HepG2 (cell line): ENCODE results near the gene GADL1. TPM values are rescaled to one million over a fixed set of nuclear protein-coding genes. Genes with fewer than 3 reads are reported as not detected.

Experiments used
- ATAC-seq: fragments of 200-7000 bp; cut with Tn5 transposase; 3 replicates; pipeline ENCODE4 v1.9.1; 2020; ENCODE audit warnings: mild to moderate bottlenecking, moderate library complexity
- BruUV-seq: library from RNA; stranded (reverse); fragments of 400-500 nt; replicated peaks from 2 replicates; lab custom pipeline; 2021; lab: Mats Ljungman, UMichigan
- CTCF ChIA-PET: fragments of 300-600 bp; formaldehyde crosslinking; extraction: SDS; loops from one replicate; lab custom pipeline; 2021; ENCODE audit warnings: low total read pairs, inconsistent platforms, low intra/inter-chr PET ratio; lab: Yijun Ruan, JAX
- POLR2A ChIA-PET: fragments of 350-600 bp; sonication (Branson Sonifier 250); formaldehyde crosslinking; loops from one replicate; lab custom pipeline; 2020; ENCODE audit warnings: antibody characterized with exemption, inconsistent platforms; lab: Yijun Ruan, JAX
- DNase-seq: peaks from one replicate; pipeline ENCODE4 v3.0.0-alpha.2; 2015; ENCODE audit warnings: low spot score
- FAIRE-seq: peaks from 3 replicates; lab custom pipeline; 2011; peaks lifted over from hg19 to GRCh38; lab: Jason Lieb, UNC
- H2AFZ ChIP-seq: one replicate; pipeline ENCODE4 v1.6.1; 2011; ENCODE audit warnings: low read length, inconsistent platforms
- H3K27ac ChIP-seq: fragments of 300-600 bp; 3 replicates; pipeline ENCODE4 v1.8.0; 2011; ENCODE audit warnings: mixed run types, mild to moderate bottlenecking, mixed read lengths, low read length, inconsistent platforms; ENCODE audit not compliant: insufficient read depth; ENCODE audit errors: extremely low read length
- H3K27me3 ChIP-seq, 2 experiments: fragments of 200-600 bp in 1 of 2; 2 replicates in 1 of 2; 3 replicates in 1 of 2; pipeline versions ENCODE4 v1.6.0 to v1.8.0; 2011; ENCODE audit warnings: low read length in 2 of 2, mild to moderate bottlenecking in 2 of 2, moderate library complexity in 2 of 2, inconsistent platforms in 1 of 2; ENCODE audit not compliant: insufficient read depth in 2 of 2, control insufficient read depth in 1 of 2
- H3K36me3 ChIP-seq, 2 experiments: fragments of 200-600 bp in 1 of 2; replicated peaks in 1 of 2; 2 replicates in 1 of 2; 3 replicates in 1 of 2; pipeline versions ENCODE4 v1.5.1 to v1.8.0; 2011; ENCODE audit warnings: low read length in 2 of 2, inconsistent platforms in 1 of 2; ENCODE audit not compliant: insufficient read depth in 2 of 2, control insufficient read depth in 1 of 2
- H3K4me1 ChIP-seq: 2 replicates; pipeline ENCODE4 v1.5.1; 2012; ENCODE audit warnings: low read length, inconsistent platforms; ENCODE audit not compliant: insufficient read depth
- H3K4me2 ChIP-seq: 2 replicates; pipeline ENCODE4 v1.6.0; 2011; ENCODE audit warnings: low read depth, low read length, inconsistent platforms
- H3K4me3 ChIP-seq, 3 experiments: fragments of 200-600 bp in 1 of 3; sonication (generic), shearing (Covaris generic) in 1 of 3; replicated peaks in 1 of 3; 2 replicates each; pipeline ENCODE4 v1.5.1; 2011 to 2016; ENCODE audit warnings: low read length in 3 of 3, inconsistent platforms in 2 of 3, low read depth in 2 of 3, mild to moderate bottlenecking in 2 of 3, control low read depth in 1 of 3, mixed read lengths in 1 of 3; ENCODE audit not compliant: insufficient read depth in 1 of 3
- H3K79me2 ChIP-seq: one replicate; pipeline ENCODE4 v1.6.1; 2011; ENCODE audit warnings: low read length, inconsistent platforms; ENCODE audit not compliant: insufficient read depth
- H3K9ac ChIP-seq: 2 replicates; pipeline ENCODE4 v1.6.0; 2011; ENCODE audit warnings: mild to moderate bottlenecking, low read depth, low read length, inconsistent platforms; ENCODE audit not compliant: insufficient read depth
- H3K9me3 ChIP-seq: 2 replicates; pipeline ENCODE4 v1.5.1; 2012; ENCODE audit warnings: mild to moderate bottlenecking, low read length
- H4K20me1 ChIP-seq: 2 replicates; pipeline ENCODE4 v1.6.0; 2011; ENCODE audit warnings: inconsistent platforms, mild to moderate bottlenecking, low read length, moderate library complexity; ENCODE audit not compliant: insufficient read depth
- ATM ChIP-seq: fragments of 450-650 bp; IDR thresholded peaks from 2 replicates; pipeline ENCODE4 v1.7.1; 2017; ENCODE audit warnings: mild to moderate bottlenecking, borderline replicate concordance
- ATRX ChIP-seq: sonication (generic); formaldehyde crosslinking; IDR thresholded peaks from 2 replicates; pipeline ENCODE4 v1.4.0; 2020; ENCODE audit warnings: missing genetic modification reagents, borderline replicate concordance
- GABPA ChIP-seq, 2 experiments: IDR thresholded peaks; 2 replicates each; pipeline ENCODE4 v1.6.1; 2011 to 2016; ENCODE audit warnings: low read depth in 2 of 2, low read length in 1 of 2, missing biosample characterization in 1 of 2, missing genetic modification characterization in 1 of 2
- HNRNPL ChIP-seq: fragments of 200-400 bp; formaldehyde crosslinking; IDR thresholded peaks from 2 replicates; pipeline ENCODE4 v1.6.1; 2017; ENCODE audit warnings: mild to moderate bottlenecking, low read depth, low read length
- ZBTB10 ChIP-seq: sonication (generic); formaldehyde crosslinking; IDR thresholded peaks from 2 replicates; pipeline ENCODE4 v1.4.0; 2020; ENCODE audit warnings: missing genetic modification reagents, borderline replicate concordance
- ZNF484 ChIP-seq: sonication (generic); formaldehyde crosslinking; IDR thresholded peaks from 2 replicates; pipeline ENCODE4 v1.5.1; 2020; ENCODE audit warnings: mild to moderate bottlenecking, low read depth, missing genetic modification reagents, borderline replicate concordance
- ZNF530 ChIP-seq: sonication (generic); formaldehyde crosslinking; IDR thresholded peaks from 2 replicates; pipeline ENCODE4 v1.5.0; 2020; ENCODE audit warnings: low read depth, mild to moderate bottlenecking, missing genetic modification reagents
- ZNF564 ChIP-seq: sonication (generic); formaldehyde crosslinking; IDR thresholded peaks from 2 replicates; pipeline ENCODE4 v1.8.1; 2023; ENCODE audit warnings: mild to moderate bottlenecking, missing genetic modification reagents
- ZNF850 ChIP-seq: sonication (generic); formaldehyde crosslinking; conservative IDR thresholded peaks from 2 replicates; pipeline ENCODE4 v1.9.0; 2021; ENCODE audit warnings: mild to moderate bottlenecking, missing genetic modification reagents
- WGBS: methylation state at CpG from one replicate; pipeline ENCODE4 v1.1.6; 2017; ENCODE audit warnings: low lambda C conversion rate; 5-methylcytosine and 5-hydroxymethylcytosine counted together
- in situ Hi-C: cut with HindIII; loops from 2 replicates; pipeline ENCODE4 v1.10.0; 2017; ENCODE audit warnings: low pct_unique_long_range_greater_than_20kb; ENCODE audit not compliant: extremely low pct_ligation_motif_present
- intact Hi-C: fragments of 100-400 bp; cut with micrococcal nuclease; formaldehyde crosslinking; loops from one replicate; pipeline ENCODE4 v1.10.0; 2022; ENCODE audit not compliant: unreplicated experiment
- polyA plus RNA-seq, 8 experiments: library from polyadenylated mRNA; depleted of rRNA in 3 of 8; stranded (reverse) in 7 of 8; unstranded in 1 of 8; fragments of >200 nt; fragmentation: Illumina TruSeq in 4 of 8; extraction: Trizol in 4 of 8; gene quantifications; 2 replicates each; pipeline versions ENCODE4 v1.2.1 to v1.2.3, GENCODE V29; 2011 to 2016; ENCODE audit warnings: low read depth in 4 of 8, missing spikeins in 1 of 8, mixed read lengths in 1 of 8; ENCODE audit not compliant: insufficient read depth in 1 of 8
- total RNA-seq, 5 experiments: library from RNA; depleted of rRNA; stranded (reverse); fragments of >200 nt; fragmentation: Illumina TruSeq; extraction: Trizol; gene quantifications; 2 replicates each; pipeline ENCODE4 v1.2.3, GENCODE V29; 2016; ENCODE audit warnings: low read depth in 1 of 5
- TF ChIP-seq, protein P1 (sequence below): sonication (generic); formaldehyde crosslinking; IDR thresholded peaks from 2 replicates; pipeline ENCODE4 v1.4.0; 2020; ENCODE audit warnings: missing genetic modification reagents; ENCODE audit errors: not compliant biosample characterization
- TF ChIP-seq, protein P2 (sequence below): sonication (generic); formaldehyde crosslinking; IDR thresholded peaks from 2 replicates; pipeline ENCODE4 v1.5.0; 2020; ENCODE audit warnings: mild to moderate bottlenecking, missing genetic modification reagents
- TF ChIP-seq, protein P3 (sequence below): sonication (generic); formaldehyde crosslinking; IDR thresholded peaks from 2 replicates; pipeline ENCODE4 v1.4.0; 2020; ENCODE audit warnings: missing genetic modification reagents

The GADL1 gene
- total and polyA plus RNA-seq, 2 of the 13 experiments (the other 11 are each of a cell fraction or from before 2014, with no cell fraction given) = not detected

- TF ChIP-seq, protein P1, sequence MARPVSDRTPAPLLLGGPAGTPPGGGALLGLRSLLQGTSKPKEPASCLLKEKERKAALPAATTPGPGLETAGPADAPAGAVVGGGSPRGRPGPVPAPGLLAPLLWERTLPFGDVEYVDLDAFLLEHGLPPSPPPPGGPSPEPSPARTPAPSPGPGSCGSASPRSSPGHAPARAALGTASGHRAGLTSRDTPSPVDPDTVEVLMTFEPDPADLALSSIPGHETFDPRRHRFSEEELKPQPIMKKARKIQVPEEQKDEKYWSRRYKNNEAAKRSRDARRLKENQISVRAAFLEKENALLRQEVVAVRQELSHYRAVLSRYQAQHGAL (CRISPR knock-in tag) = no peak
- TF ChIP-seq ZNF484 (CRISPR knock-in tag) = no peak
Measured at GRCh38 chr3:30878862-30879261, 15.6 kb downstream of the GADL1 start (continued).

DNA sequence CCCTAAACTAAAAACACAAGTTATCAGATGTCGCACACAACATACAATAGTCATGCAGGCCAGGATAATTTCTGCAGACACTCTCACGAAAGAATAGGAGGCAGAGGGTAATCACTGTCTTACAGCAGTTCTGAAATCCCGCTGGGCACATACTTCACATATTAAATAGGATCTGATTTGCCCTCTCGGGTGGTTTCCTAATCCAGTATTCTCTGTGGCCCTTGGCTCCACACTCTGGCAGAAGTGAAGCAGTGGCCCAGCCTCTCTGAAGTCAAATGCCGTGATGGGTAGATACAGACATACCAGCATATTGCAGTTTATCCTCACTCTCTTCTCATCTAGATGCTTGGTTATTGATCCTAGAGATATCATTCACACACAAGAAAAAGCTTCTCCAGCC lies 19.0 kb downstream of the GADL1 start:
- H3K79me2 ChIP-seq = no peaks in the 10 kb centered on the region
- POLR2A ChIA-PET = no interaction called here
- H3K9ac ChIP-seq = no peak overlapping the region
- FAIRE-seq = no peak
- CTCF ChIA-PET = no interaction called here
- no peak overlapping the region for H3K4me2 ChIP-seq
- H3K4me1 ChIP-seq = no peaks in the 10 kb centered on the region
- H4K20me1 ChIP-seq = no peaks in the 10 kb centered on the region
- intact Hi-C loops = no loop called here
- ATAC-seq = no peak
- no peak overlapping the region for H2AFZ ChIP-seq
- 9% methylated on average over 5 of the region's 5 CpGs for WGBS
- no peak overlapping the region for H3K4me3 ChIP-seq
- in situ Hi-C loops = no loop called here
- no peaks in the 10 kb centered on the region for H3K27me3 ChIP-seq
- no TSS peak for BruUV-seq
- no peaks in the 10 kb centered on the region for H3K36me3 ChIP-seq
- H3K27ac ChIP-seq = no peak overlapping the region
- DNase-seq = no peak
- TF ChIP-seq ZNF564 (CRISPR knock-in tag) (no peak), ATRX (CRISPR knock-in tag) (no peak), GABPA (IDR thresholded peaks at IDR 0.05; ENCODE audit: low read depth, low read length) (no peak), GABPA (CRISPR knock-in tag; IDR thresholded peaks at IDR 0.05; ENCODE audit: low read depth) (no peak), HNRNPL (no peak), ZNF530 (no peak), ATM (no peak), ZNF850 (no peak), ZBTB10 (no peak)
- TF ChIP-seq, protein P2, sequence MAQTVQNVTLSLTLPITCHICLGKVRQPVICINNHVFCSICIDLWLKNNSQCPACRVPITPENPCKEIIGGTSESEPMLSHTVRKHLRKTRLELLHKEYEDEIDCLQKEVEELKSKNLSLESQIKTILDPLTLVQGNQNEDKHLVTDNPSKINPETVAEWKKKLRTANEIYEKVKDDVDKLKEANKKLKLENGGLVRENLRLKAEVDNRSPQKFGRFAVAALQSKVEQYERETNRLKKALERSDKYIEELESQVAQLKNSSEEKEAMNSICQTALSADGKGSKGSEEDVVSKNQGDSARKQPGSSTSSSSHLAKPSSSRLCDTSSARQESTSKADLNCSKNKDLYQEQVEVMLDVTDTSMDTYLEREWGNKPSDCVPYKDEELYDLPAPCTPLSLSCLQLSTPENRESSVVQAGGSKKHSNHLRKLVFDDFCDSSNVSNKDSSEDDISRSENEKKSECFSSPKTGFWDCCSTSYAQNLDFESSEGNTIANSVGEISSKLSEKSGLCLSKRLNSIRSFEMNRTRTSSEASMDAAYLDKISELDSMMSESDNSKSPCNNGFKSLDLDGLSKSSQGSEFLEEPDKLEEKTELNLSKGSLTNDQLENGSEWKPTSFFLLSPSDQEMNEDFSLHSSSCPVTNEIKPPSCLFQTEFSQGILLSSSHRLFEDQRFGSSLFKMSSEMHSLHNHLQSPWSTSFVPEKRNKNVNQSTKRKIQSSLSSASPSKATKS (CRISPR knock-in tag) = no peak
- TF ChIP-seq, protein P3, sequence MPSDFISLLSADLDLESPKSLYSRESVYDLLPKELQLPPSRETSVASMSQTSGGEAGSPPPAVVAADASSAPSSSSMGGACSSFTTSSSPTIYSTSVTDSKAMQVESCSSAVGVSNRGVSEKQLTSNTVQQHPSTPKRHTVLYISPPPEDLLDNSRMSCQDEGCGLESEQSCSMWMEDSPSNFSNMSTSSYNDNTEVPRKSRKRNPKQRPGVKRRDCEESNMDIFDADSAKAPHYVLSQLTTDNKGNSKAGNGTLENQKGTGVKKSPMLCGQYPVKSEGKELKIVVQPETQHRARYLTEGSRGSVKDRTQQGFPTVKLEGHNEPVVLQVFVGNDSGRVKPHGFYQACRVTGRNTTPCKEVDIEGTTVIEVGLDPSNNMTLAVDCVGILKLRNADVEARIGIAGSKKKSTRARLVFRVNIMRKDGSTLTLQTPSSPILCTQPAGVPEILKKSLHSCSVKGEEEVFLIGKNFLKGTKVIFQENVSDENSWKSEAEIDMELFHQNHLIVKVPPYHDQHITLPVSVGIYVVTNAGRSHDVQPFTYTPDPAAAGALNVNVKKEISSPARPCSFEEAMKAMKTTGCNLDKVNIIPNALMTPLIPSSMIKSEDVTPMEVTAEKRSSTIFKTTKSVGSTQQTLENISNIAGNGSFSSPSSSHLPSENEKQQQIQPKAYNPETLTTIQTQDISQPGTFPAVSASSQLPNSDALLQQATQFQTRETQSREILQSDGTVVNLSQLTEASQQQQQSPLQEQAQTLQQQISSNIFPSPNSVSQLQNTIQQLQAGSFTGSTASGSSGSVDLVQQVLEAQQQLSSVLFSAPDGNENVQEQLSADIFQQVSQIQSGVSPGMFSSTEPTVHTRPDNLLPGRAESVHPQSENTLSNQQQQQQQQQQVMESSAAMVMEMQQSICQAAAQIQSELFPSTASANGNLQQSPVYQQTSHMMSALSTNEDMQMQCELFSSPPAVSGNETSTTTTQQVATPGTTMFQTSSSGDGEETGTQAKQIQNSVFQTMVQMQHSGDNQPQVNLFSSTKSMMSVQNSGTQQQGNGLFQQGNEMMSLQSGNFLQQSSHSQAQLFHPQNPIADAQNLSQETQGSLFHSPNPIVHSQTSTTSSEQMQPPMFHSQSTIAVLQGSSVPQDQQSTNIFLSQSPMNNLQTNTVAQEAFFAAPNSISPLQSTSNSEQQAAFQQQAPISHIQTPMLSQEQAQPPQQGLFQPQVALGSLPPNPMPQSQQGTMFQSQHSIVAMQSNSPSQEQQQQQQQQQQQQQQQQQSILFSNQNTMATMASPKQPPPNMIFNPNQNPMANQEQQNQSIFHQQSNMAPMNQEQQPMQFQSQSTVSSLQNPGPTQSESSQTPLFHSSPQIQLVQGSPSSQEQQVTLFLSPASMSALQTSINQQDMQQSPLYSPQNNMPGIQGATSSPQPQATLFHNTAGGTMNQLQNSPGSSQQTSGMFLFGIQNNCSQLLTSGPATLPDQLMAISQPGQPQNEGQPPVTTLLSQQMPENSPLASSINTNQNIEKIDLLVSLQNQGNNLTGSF (CRISPR knock-in tag) = no peak
- no peaks in the 10 kb centered on the region for H3K9me3 ChIP-seq
